HFFc6 (cell line): ENCODE results near the gene EGR4. TPM values are rescaled to one million over a fixed set of nuclear protein-coding genes. Genes with fewer than 3 reads are reported as not detected.

Experiments
- DNase-seq: peaks from one replicate; pipeline ENCODE4 v3.0.0-alpha.2; 2018
- H3K27ac Mint-ChIP-seq: 2 replicates; pipeline ENCODE4 v1.8.0; 2020; ENCODE audit warnings: mild to moderate bottlenecking, mixed read lengths
- H3K27me3 Mint-ChIP-seq: 2 replicates; pipeline ENCODE4 v1.8.0; 2021; ENCODE audit warnings: mild to moderate bottlenecking, moderate library complexity, mixed read lengths; ENCODE audit not compliant: insufficient read depth
- H3K36me3 Mint-ChIP-seq: 2 replicates; pipeline ENCODE4 v1.8.0; 2021; ENCODE audit warnings: low read depth, mixed read lengths
- H3K4me1 Mint-ChIP-seq: 2 replicates; pipeline ENCODE4 v1.8.0; 2020; ENCODE audit warnings: low read depth, mixed read lengths
- H3K4me3 Mint-ChIP-seq: 2 replicates; pipeline ENCODE4 v1.8.0; 2020; ENCODE audit warnings: mild to moderate bottlenecking, moderate library complexity, mixed read lengths
- H3K9me3 Mint-ChIP-seq: 2 replicates; pipeline ENCODE4 v1.8.0; 2020; ENCODE audit warnings: mild to moderate bottlenecking, mixed read lengths
- total RNA-seq, 6 experiments: library from RNA; stranded (reverse); fragmentation: NEBNext Ultra II Directional; extraction: Animal tissue kit (Norgen Biotek cat#: 25700); gene quantifications; 2 replicates in 1 of 6; 3 replicates in 5 of 6; pipeline ENCODE4 v1.2.3, GENCODE V29; 2021
- TF ChIP-seq, protein P1 (sequence below): fragments of 200-600 bp; sonication (generic); IDR thresholded peaks from 2 replicates; pipeline ENCODE4 v1.5.0; 2021; ENCODE audit warnings: antibody characterized with exemption, mild to moderate bottlenecking

EGR4 gene
- total RNA-seq, 6 experiments from 2014 or later: not detected

DNA sequence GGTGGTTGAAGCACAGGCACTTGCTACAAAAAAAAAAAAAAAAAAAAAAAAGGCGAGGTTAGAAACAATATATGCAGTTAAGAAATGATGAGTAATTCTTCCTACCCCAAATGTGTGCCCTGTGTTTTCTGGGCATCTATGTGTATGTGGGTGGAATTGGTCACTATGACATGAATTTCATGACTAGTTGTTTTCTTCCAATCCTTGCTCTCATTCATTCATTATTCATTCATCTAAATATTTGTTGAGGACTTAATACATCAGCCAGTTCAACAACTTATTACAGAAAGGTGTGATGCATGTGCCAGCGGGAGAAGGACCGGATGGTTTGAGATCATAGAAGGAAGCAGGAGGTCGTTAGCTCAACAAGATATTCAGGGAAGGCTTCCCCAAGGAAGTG, 8.3 kb upstream of the EGR4 start:
- Mint-ChIP-seq H3K27ac (no peak overlapping the region), H3K4me1 (peaks cover 9% of the 10 kb centered on the region), H3K36me3 (no peaks in the 10 kb centered on the region), H3K9me3 (no peaks in the 10 kb centered on the region), H3K4me3 (no peak overlapping the region), H3K27me3 (peaks cover 27% of the 10 kb centered on the region)
- TF ChIP-seq, protein P1, sequence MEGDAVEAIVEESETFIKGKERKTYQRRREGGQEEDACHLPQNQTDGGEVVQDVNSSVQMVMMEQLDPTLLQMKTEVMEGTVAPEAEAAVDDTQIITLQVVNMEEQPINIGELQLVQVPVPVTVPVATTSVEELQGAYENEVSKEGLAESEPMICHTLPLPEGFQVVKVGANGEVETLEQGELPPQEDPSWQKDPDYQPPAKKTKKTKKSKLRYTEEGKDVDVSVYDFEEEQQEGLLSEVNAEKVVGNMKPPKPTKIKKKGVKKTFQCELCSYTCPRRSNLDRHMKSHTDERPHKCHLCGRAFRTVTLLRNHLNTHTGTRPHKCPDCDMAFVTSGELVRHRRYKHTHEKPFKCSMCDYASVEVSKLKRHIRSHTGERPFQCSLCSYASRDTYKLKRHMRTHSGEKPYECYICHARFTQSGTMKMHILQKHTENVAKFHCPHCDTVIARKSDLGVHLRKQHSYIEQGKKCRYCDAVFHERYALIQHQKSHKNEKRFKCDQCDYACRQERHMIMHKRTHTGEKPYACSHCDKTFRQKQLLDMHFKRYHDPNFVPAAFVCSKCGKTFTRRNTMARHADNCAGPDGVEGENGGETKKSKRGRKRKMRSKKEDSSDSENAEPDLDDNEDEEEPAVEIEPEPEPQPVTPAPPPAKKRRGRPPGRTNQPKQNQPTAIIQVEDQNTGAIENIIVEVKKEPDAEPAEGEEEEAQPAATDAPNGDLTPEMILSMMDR: no peak
- DNase-seq: no peak

DNA sequence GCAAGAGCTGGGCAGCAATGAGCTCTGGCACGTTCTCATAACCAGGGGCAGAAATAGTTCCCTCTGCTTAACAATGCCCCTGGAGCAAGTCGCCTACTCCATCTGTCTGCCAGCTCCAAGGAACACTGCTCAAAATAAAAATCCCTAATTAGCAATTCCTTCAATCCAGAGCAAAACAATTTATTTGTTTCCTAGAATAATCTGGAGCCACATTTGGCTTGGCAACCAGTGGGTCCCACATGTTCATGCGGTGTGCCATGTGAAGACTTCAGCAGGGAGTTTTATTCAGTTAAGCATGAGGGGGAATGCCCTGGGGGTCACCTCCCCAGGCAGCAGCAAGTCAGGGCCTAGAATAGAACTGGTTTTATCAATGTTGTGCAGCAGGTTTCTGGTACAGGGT, 7.6 kb upstream of the EGR4 start:
- TF ChIP-seq, protein P1: no peak
- peaks cover 23% of the 10 kb centered on the region for H3K27me3 Mint-ChIP-seq
- no peaks in the 10 kb centered on the region for H3K36me3 Mint-ChIP-seq
- peaks cover 9% of the 10 kb centered on the region for H3K4me1 Mint-ChIP-seq
- H3K4me3 Mint-ChIP-seq: no peak overlapping the region
- DNase-seq: no peak
- H3K27ac Mint-ChIP-seq: no peak overlapping the region
- no peaks in the 10 kb centered on the region for H3K9me3 Mint-ChIP-seq

DNA sequence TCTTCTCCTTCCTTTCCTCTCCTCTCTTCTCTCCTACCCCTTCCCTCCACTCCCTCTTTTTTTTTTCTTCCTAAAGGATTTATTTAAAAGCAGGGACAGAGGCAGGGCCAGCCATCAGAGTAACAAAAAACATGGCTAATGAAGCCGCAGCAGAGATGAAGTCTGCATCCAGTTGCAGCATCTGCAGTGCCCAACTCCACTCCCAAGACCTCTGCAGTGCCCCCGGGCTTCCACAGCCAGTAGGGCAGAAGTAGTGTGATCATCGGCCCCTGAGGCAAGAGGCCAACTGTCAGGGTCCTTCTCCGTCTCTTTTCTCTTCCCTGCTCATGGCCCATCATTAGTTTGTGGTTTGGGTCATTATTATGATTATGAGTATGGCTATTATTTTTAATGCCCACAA, 4.2 kb upstream of the EGR4 start:
- DNase-seq: no peak
- peaks cover 40% of the 10 kb centered on the region for H3K27me3 Mint-ChIP-seq
- H3K27ac Mint-ChIP-seq: no peak overlapping the region
- no peaks in the 10 kb centered on the region for H3K36me3 Mint-ChIP-seq
- H3K4me3 Mint-ChIP-seq: no peak overlapping the region
- peaks cover 9% of the 10 kb centered on the region for H3K4me1 Mint-ChIP-seq
- TF ChIP-seq, protein P1: no peak
- H3K9me3 Mint-ChIP-seq: no peaks in the 10 kb centered on the region

DNA sequence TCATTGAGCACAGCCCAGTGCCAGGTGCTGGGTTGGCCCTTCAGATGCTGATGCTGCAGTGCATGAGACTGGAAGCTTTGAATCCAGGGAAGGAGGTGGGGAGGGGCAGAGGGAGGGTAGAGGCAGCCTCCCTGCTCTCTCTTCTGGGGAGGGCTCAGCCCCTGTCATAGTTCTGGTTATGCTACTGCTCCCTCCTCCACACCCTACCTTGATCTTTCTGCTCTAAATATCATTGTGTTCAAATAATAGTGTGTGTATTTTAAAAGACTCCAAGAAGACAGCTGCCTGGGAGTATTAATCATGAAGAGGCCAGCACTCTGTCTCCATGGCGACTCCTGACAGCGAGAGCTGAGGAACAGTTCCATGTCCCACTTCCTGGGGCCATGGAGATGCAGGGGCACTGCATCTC, 3.8 kb upstream of the EGR4 start:
- TF ChIP-seq, protein P1: no peak
- H3K9me3 Mint-ChIP-seq: no peaks in the 10 kb centered on the region
- DNase-seq: peak; percentile 24
- H3K27ac Mint-ChIP-seq: no peak overlapping the region
- H3K4me3 Mint-ChIP-seq: no peak overlapping the region
- H3K36me3 Mint-ChIP-seq: no peaks in the 10 kb centered on the region
- peaks cover 41% of the 10 kb centered on the region for H3K27me3 Mint-ChIP-seq
- peaks cover 9% of the 10 kb centered on the region for H3K4me1 Mint-ChIP-seq

DNA sequence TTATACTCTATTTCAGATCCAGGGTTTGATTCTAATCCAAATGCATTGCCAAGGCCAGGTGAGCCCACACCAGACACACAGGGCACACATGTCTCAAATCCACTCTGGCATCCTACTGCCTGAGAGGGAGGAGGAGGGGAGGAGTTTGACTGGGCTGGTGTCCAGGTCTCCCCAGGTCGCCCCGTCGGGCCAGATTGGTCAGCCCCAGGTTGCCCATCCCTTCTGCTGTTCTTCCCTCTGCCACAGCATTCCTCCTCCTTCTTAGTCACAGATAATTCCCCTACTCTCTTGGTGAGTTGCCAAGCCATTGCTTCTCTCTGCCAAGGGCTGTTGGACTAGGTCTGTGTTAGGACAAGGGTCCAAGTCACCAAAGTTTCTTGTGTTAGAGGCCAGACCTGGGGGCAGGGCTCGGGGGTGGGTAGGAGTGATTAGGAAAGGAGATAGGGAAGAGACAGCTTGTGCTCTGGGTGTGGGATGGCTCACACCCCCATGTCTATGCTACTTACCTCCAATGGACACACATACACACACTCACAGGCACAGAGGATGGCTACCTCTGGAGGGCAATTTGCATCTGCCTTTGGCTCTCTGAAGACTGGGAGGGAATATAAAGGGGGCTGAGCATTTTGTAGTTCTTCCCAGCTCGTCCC, 2.5 kb upstream of the EGR4 start:
- TF ChIP-seq, protein P1: no peak
- Mint-ChIP-seq H3K4me1 (peaks cover 9% of the 10 kb centered on the region), H3K27me3 (peaks cover 48% of the 10 kb centered on the region), H3K4me3 (no peak overlapping the region), H3K27ac (no peak overlapping the region), H3K9me3 (no peaks in the 10 kb centered on the region), H3K36me3 (no peaks in the 10 kb centered on the region)
- DNase-seq: no peak
